ENCODE results near the gene JMJD1C. TPM values are rescaled to one million over a fixed set of nuclear protein-coding genes. Genes with fewer than 3 reads are reported as not detected.

The JMJD1C gene
- total RNA-seq, 1 experiment from 2014 or later = 139 TPM

DNA sequence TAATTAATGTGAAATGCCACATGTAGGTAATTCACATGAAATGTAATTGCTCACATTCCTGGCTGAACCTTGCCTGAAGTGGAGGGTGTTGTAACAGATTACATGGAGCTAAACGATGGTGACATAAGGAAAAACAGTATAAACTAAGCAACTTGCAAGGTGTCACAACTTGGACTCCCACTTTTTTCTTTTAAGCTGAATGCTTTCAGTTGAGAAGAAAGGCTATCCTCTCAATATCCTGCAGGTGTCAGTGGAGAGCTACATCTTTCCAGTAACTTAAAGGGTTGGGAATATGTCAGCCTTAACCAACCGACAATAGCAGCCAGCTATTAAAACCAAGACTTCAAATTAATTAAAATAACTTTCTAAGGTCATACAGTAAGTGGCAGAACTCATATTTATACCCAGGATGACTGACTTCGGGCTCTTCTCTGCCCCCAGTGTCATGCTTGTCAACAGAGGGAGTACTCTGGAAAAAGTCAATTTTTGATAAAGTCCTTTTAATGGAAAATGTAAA lies 299.0 kb downstream of the JMJD1C start:
- ChIA-PET CTCF (interaction anchor here (0.5 to 2.0 kb wide), 25 partner anchors 9 to 1049 kb away, joined by 3 to 30 read pairs (median 5); no protein-coding TSS in a partner anchor), POLR2A (ENCODE audit: unreplicated experiment) (interaction anchor here (0.5 to 1.0 kb wide), 5 partner anchors 10 to 462 kb away, joined by 3 to 11 read pairs (median 4); no protein-coding TSS in a partner anchor)
- peak; percentile 70 for ATAC-seq
- peaks cover 10% of the 10 kb centered on the region for H3F3A ChIP-seq (ENCODE audit: low read length, unreplicated experiment)
- H2AFZ ChIP-seq (ENCODE audit: low read length) = no peak overlapping the region
- H3K9ac ChIP-seq (ENCODE audit: low read length) = no peak overlapping the region
- H3K4me3 ChIP-seq (ENCODE audit: low read length) = no peak overlapping the region
- H3K4me1 ChIP-seq (ENCODE audit: insufficient read depth, low read length) = no peaks in the 10 kb centered on the region
- H3K9me2 ChIP-seq (replicated peaks; ENCODE audit: low read length) = no peaks in the 10 kb centered on the region
- peak; percentile 99 for DNase-seq
- H3K9me3 ChIP-seq (ENCODE audit: low read length) = no peaks in the 10 kb centered on the region
- H3K27me3 ChIP-seq (ENCODE audit: low read length) = no peaks in the 10 kb centered on the region
- no peak overlapping the region for H3K4me2 ChIP-seq (ENCODE audit: low read length)
- H4K20me1 ChIP-seq (ENCODE audit: low read length) = peaks cover 6% of the 10 kb centered on the region
- no peak for TF ChIP-seq EZH2phosphoT487 (IDR thresholded peaks at IDR 0.05; ENCODE audit: borderline replicate concordance, low read length)
- TF ChIP-seq EZH2 (IDR thresholded peaks at IDR 0.05; ENCODE audit: low read length, unreplicated experiment) = no peak
- TF ChIP-seq CTCF (conservative IDR thresholded peaks at IDR 0.05; ENCODE audit: low read depth, low read length) = peak; percentile 100
- intact Hi-C loops (cut with micrococcal nuclease) = loop anchor here (1.0 to 5.0 kb wide), 5 partner anchors 421 to 601 kb away; no protein-coding TSS in a partner anchor
- H3K79me2 ChIP-seq (ENCODE audit: low read length) = no peaks in the 10 kb centered on the region
- BruUV-seq (replicated peaks) = no TSS peak
- peaks cover 57% of the 10 kb centered on the region for H3K36me3 ChIP-seq (ENCODE audit: low read depth, low read length)
- H3K27ac ChIP-seq (ENCODE audit: low read length) = no peak overlapping the region

- DNase-seq (no peak), ATAC-seq (no peak)
- Histone ChIP-seq H3K79me2 (ENCODE audit: low read length) (no peaks in the 10 kb centered on the region), H3K9me3 (ENCODE audit: low read length) (no peaks in the 10 kb centered on the region), H3K4me3 (ENCODE audit: low read length) (no peak overlapping the region), H3K9me2 (replicated peaks; ENCODE audit: low read length) (no peaks in the 10 kb centered on the region), H3F3A (ENCODE audit: low read length, unreplicated experiment) (peaks cover 13% of the 10 kb centered on the region), H3K27me3 (ENCODE audit: low read length) (no peaks in the 10 kb centered on the region), H3K4me2 (ENCODE audit: low read length) (no peak overlapping the region), H3K4me1 (ENCODE audit: insufficient read depth, low read length) (no peaks in the 10 kb centered on the region), H4K20me1 (ENCODE audit: low read length) (peaks cover 6% of the 10 kb centered on the region), H2AFZ (ENCODE audit: low read length) (no peak overlapping the region), H3K36me3 (ENCODE audit: low read depth, low read length) (peaks cover 42% of the 10 kb centered on the region), H3K9ac (ENCODE audit: low read length) (no peak overlapping the region), H3K27ac (ENCODE audit: low read length) (no peak overlapping the region)
- ChIA-PET CTCF (no interaction called here), POLR2A (ENCODE audit: unreplicated experiment) (no interaction called here)
- BruUV-seq (replicated peaks) = no TSS peak
- intact Hi-C loops (cut with micrococcal nuclease) = loop anchor here (5.0 kb wide), 1 partner anchor 422 kb away; no protein-coding TSS in a partner anchor
- no peak for TF ChIP-seq CTCF (conservative IDR thresholded peaks at IDR 0.05; ENCODE audit: low read depth, low read length)
- no peak for TF ChIP-seq EZH2phosphoT487 (IDR thresholded peaks at IDR 0.05; ENCODE audit: borderline replicate concordance, low read length)
- no peak for TF ChIP-seq EZH2 (IDR thresholded peaks at IDR 0.05; ENCODE audit: low read length, unreplicated experiment)
These were observed 300.5 kb downstream of the JMJD1C start for GRCh38 chr10:63165249-63165648.

DNA sequence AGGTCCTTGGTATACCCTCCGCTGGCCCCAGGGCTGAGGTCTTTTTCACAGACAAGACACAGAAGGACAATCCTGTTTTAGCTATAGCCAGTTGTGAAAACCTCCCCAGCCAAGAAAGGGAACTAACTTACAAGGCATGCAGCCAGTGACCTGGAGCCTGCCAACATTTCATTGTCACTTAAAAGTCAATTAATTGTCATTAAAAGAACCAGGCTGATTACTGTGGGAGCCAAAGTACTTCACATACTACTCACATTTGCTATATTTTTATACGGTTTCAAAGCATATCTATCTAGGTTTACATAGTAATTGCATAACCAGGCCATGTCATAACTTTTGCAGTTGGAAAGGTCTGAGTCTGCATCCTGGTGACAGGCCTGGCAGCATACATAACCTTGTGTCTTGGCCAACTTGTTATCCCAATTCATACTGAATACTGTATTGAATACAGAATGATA lies 301.6 kb downstream of the JMJD1C start:
- Histone ChIP-seq H3K4me3 (ENCODE audit: low read length) (no peak overlapping the region), H3K27me3 (ENCODE audit: low read length) (no peaks in the 10 kb centered on the region), H3K27ac (ENCODE audit: low read length) (no peak overlapping the region), H3K4me1 (ENCODE audit: insufficient read depth, low read length) (no peaks in the 10 kb centered on the region), H3K9me2 (replicated peaks; ENCODE audit: low read length) (no peaks in the 10 kb centered on the region), H2AFZ (ENCODE audit: low read length) (no peak overlapping the region), H3K4me2 (ENCODE audit: low read length) (no peak overlapping the region), H4K20me1 (ENCODE audit: low read length) (peaks cover 4% of the 10 kb centered on the region), H3K79me2 (ENCODE audit: low read length) (no peaks in the 10 kb centered on the region), H3K36me3 (ENCODE audit: low read depth, low read length) (peaks cover 31% of the 10 kb centered on the region; the same call in 1 of the 2 replicates), H3K9me3 (ENCODE audit: low read length) (no peaks in the 10 kb centered on the region), H3F3A (ENCODE audit: low read length, unreplicated experiment) (peaks cover 13% of the 10 kb centered on the region), H3K9ac (ENCODE audit: low read length) (no peak overlapping the region)
- intact Hi-C loops (cut with micrococcal nuclease) = no loop called here
- DNase-seq (peak; percentile 62), ATAC-seq (peak; percentile 5; the same call in 1 of the 2 replicates)
- ChIA-PET CTCF (interaction anchor here (0.6 kb wide), 1 partner anchor 327 kb away, joined by 3 read pairs; no protein-coding TSS in a partner anchor), POLR2A (ENCODE audit: unreplicated experiment) (no interaction called here)
- BruUV-seq (replicated peaks) = no TSS peak
- no peak for TF ChIP-seq CTCF (conservative IDR thresholded peaks at IDR 0.05; ENCODE audit: low read depth, low read length)

All from PC-3 (cell line).